SU-DHL-6 (cell line): Measurements from ENCODE around the gene MAP7D2.

Source experiments
- H2AFZ ChIP-seq: fragments of 200-600 bp; sonication (generic); 2 replicates; pipeline ENCODE4 v1.6.1; 2014; ENCODE audit warnings: low read depth, mild to moderate bottlenecking, moderate library complexity, mixed read lengths, antibody characterized with exemption, low read length; ENCODE audit not compliant: severe bottlenecking
- H3F3A ChIP-seq: fragments of 200-600 bp; shearing (Covaris generic); 2 replicates; pipeline ENCODE4 v1.6.0; 2016; ENCODE audit warnings: antibody characterized with exemption, mild to moderate bottlenecking; ENCODE audit not compliant: insufficient read depth
- H3K27ac ChIP-seq: fragments of 200-600 bp; sonication (generic); 2 replicates; pipeline ENCODE4 v1.5.1; 2016; ENCODE audit warnings: low read depth, mild to moderate bottlenecking, low read length, moderate library complexity, mixed read lengths
- H3K27me3 ChIP-seq: fragments of 200-600 bp; sonication (generic), shearing (Covaris generic); 2 replicates; pipeline ENCODE4 v1.6.0; 2014; ENCODE audit warnings: mild to moderate bottlenecking, low read length
- H3K36me3 ChIP-seq: fragments of 200-600 bp; sonication (generic); 2 replicates; pipeline ENCODE4 v1.6.1; 2014; ENCODE audit warnings: mild to moderate bottlenecking, low read length, mixed read lengths
- H3K4me2 ChIP-seq: fragments of 300-600, 200-600 bp; shearing (Covaris generic), sonication (generic); 2 replicates; pipeline ENCODE4 v1.6.0; 2014; ENCODE audit warnings: low read length, low read depth, mild to moderate bottlenecking; ENCODE audit not compliant: poor library complexity, severe bottlenecking
- H3K4me3 ChIP-seq: fragments of 200-600 bp; sonication (generic); 2 replicates; pipeline ENCODE4 v1.5.1; 2014; ENCODE audit warnings: antibody characterized with exemption, low read length, mild to moderate bottlenecking, mixed read lengths; ENCODE audit not compliant: insufficient read depth, poor library complexity, severe bottlenecking
- H3K79me2 ChIP-seq: fragments of 200-600 bp; sonication (generic); 2 replicates; pipeline ENCODE4 v1.6.1; 2014; ENCODE audit warnings: mild to moderate bottlenecking, low read length, moderate library complexity; ENCODE audit not compliant: insufficient read depth
- H3K9ac ChIP-seq: fragments of 200-600 bp; sonication (generic); 2 replicates; pipeline ENCODE4 v1.7.0; 2014; ENCODE audit warnings: mild to moderate bottlenecking, low read length
- H3K9me2 ChIP-seq: fragments of 200-600 bp; sonication (generic); replicated peaks from 2 replicates; pipeline ENCODE4 v1.6.1; 2014; ENCODE audit warnings: low read length; ENCODE audit not compliant: insufficient read depth
- H3K9me3 ChIP-seq: fragments of 200-600 bp; sonication (generic); 2 replicates; pipeline ENCODE4 v1.6.1; 2014; ENCODE audit warnings: low read length, mixed read lengths; ENCODE audit not compliant: insufficient read depth
- H4K20me1 ChIP-seq: fragments of 200-600 bp; sonication (generic); 2 replicates; pipeline ENCODE4 v1.6.1; 2014; ENCODE audit warnings: low read depth, mild to moderate bottlenecking, antibody characterized with exemption, low read length, moderate library complexity, mixed read lengths
- EZH2phosphoT487 ChIP-seq: fragments of 200-600 bp; sonication (generic), shearing (Covaris generic); conservative IDR thresholded peaks from 2 replicates; pipeline ENCODE4 v1.6.1; 2018; ENCODE audit warnings: mild to moderate bottlenecking, antibody characterized with exemption, low read length, moderate library complexity, mixed read lengths
- TF ChIP-seq, protein P1 (sequence below): fragments of 200-600 bp; sonication (generic); IDR thresholded peaks from one replicate; pipeline ENCODE4 v1.5.1; 2017; ENCODE audit warnings: antibody characterized with exemption, mild to moderate bottlenecking, low read length, moderate library complexity; ENCODE audit not compliant: insufficient read depth, poor library complexity, severe bottlenecking

MAP7D2 gene

DNA sequence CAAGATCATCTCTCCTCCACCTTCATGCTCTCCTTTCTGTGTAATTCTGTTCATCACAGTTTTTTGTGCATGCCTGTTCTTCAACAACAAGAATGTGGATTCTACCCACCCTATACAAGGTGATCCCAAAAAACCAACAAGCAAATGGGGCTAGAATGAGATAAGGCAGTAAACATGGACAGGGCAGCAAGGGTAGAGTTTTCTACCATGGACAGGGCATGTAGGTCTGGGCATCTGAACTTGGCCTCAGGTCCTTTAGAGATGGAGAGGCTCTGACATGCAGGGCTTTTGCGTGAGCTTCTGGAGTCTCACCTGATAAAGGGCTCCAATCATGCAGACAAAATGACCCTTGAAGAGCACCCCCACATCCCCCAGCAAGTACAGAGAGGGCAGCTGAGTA lies 36.4 kb downstream of the MAP7D2 start:
- Histone ChIP-seq H3K27ac (no peak overlapping the region), H3K4me2 (no peak overlapping the region), H3F3A (no peaks in the 10 kb centered on the region), H3K9me2 (no peaks in the 10 kb centered on the region), H2AFZ (no peak overlapping the region), H3K4me3 (no peak overlapping the region), H3K27me3 (no peaks in the 10 kb centered on the region), H3K79me2 (no peaks in the 10 kb centered on the region), H3K36me3 (no peaks in the 10 kb centered on the region), H3K9me3 (no peaks in the 10 kb centered on the region), H3K9ac (no peak overlapping the region), H4K20me1 (no peaks in the 10 kb centered on the region)
- no peak for TF ChIP-seq EZH2phosphoT487
- TF ChIP-seq, protein P1, sequence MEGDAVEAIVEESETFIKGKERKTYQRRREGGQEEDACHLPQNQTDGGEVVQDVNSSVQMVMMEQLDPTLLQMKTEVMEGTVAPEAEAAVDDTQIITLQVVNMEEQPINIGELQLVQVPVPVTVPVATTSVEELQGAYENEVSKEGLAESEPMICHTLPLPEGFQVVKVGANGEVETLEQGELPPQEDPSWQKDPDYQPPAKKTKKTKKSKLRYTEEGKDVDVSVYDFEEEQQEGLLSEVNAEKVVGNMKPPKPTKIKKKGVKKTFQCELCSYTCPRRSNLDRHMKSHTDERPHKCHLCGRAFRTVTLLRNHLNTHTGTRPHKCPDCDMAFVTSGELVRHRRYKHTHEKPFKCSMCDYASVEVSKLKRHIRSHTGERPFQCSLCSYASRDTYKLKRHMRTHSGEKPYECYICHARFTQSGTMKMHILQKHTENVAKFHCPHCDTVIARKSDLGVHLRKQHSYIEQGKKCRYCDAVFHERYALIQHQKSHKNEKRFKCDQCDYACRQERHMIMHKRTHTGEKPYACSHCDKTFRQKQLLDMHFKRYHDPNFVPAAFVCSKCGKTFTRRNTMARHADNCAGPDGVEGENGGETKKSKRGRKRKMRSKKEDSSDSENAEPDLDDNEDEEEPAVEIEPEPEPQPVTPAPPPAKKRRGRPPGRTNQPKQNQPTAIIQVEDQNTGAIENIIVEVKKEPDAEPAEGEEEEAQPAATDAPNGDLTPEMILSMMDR = no peak

GRCh38 chrX:20071511-20072079 lies 45.1 kb downstream of the MAP7D2 start:
- no peaks in the 10 kb centered on the region for H4K20me1 ChIP-seq
- no peak for TF ChIP-seq EZH2phosphoT487
- TF ChIP-seq, protein P1 = no peak
- H3K9me3 ChIP-seq = no peaks in the 10 kb centered on the region
- no peak overlapping the region for H2AFZ ChIP-seq
- no peaks in the 10 kb centered on the region for H3K27me3 ChIP-seq
- no peaks in the 10 kb centered on the region for H3F3A ChIP-seq
- H3K27ac ChIP-seq = no peak overlapping the region
- H3K36me3 ChIP-seq = no peaks in the 10 kb centered on the region
- no peak overlapping the region for H3K4me2 ChIP-seq
- no peak overlapping the region for H3K4me3 ChIP-seq
- H3K9ac ChIP-seq = no peak overlapping the region
- no peaks in the 10 kb centered on the region for H3K79me2 ChIP-seq
- H3K9me2 ChIP-seq = no peaks in the 10 kb centered on the region

GRCh38 chrX:20067709-20068561 lies 48.8 kb downstream of the MAP7D2 start:
- Histone ChIP-seq H3K9ac (no peak overlapping the region), H3K4me2 (no peak overlapping the region), H3K79me2 (no peaks in the 10 kb centered on the region), H3K4me3 (no peak overlapping the region), H2AFZ (no peak overlapping the region), H3K9me3 (no peaks in the 10 kb centered on the region), H3K27me3 (no peaks in the 10 kb centered on the region), H3K27ac (no peak overlapping the region), H3F3A (no peaks in the 10 kb centered on the region), H3K36me3 (no peaks in the 10 kb centered on the region), H4K20me1 (no peaks in the 10 kb centered on the region), H3K9me2 (no peaks in the 10 kb centered on the region)
- TF ChIP-seq, protein P1 = no peak
- no peak for TF ChIP-seq EZH2phosphoT487
